H1 (cell line): Measurements from ENCODE around the gene CD300H. TPM values are rescaled to one million over a fixed set of nuclear protein-coding genes. Genes with fewer than 3 reads are reported as not detected.

Source experiments
- CTCF ChIA-PET: fragments of 300-600 bp; sonication (Branson Sonifier 250); formaldehyde crosslinking; loops from one replicate; lab custom pipeline; 2021; ENCODE audit not compliant: partially characterized antibody; lab: Charles Lee
- POLR2A ChIA-PET: fragments of 300-600 bp; sonication (Branson Sonifier 250); formaldehyde crosslinking; loops from one replicate; lab custom pipeline; 2021; ENCODE audit warnings: inconsistent platforms; ENCODE audit not compliant: partially characterized antibody; lab: Charles Lee
- DNase-seq, 2 experiments: peaks; one replicate each; pipeline versions ENCODE4 v3.0.0 to v3.0.0-alpha.2; 2010 to 2022; ENCODE audit warnings: low spot score in 2 of 2, low read depth in 1 of 2, mixed read lengths in 1 of 2
- FAIRE-seq: peaks from 2 replicates; lab custom pipeline; 2011; peaks lifted over from hg19 to GRCh38; lab: Jason Lieb, UNC
- H2AFZ ChIP-seq: 2 replicates; pipeline ENCODE4 v1.8.1; 2012; ENCODE audit warnings: low read length, inconsistent platforms
- H2AK5ac ChIP-seq: 2 replicates; pipeline ENCODE4 v1.6.1; 2013; ENCODE audit warnings: low read depth, low read length
- H2BK120ac ChIP-seq: replicated peaks from 2 replicates; pipeline ENCODE3; 2013; ENCODE audit warnings: low read depth, low read length, inconsistent platforms
- H2BK12ac ChIP-seq: 2 replicates; pipeline ENCODE4 v1.6.1; 2013; ENCODE audit warnings: low read depth, low read length
- H2BK15ac ChIP-seq: 2 replicates; pipeline ENCODE4 v1.6.1; 2013; ENCODE audit warnings: low read length
- H2BK20ac ChIP-seq: 2 replicates; pipeline ENCODE4 v1.6.1; 2013; ENCODE audit warnings: low read length
- H2BK5ac ChIP-seq: 2 replicates; pipeline ENCODE4 v1.6.1; 2013; ENCODE audit warnings: low read depth, low read length
- H3K14ac ChIP-seq: 2 replicates; pipeline ENCODE4 v1.6.1; 2013; ENCODE audit warnings: inconsistent platforms; ENCODE audit not compliant: insufficient read length
- H3K18ac ChIP-seq: 2 replicates; pipeline ENCODE4 v1.6.1; 2013; ENCODE audit warnings: low read length; ENCODE audit errors: extremely low read depth
- H3K23ac ChIP-seq: 2 replicates; pipeline ENCODE4 v1.6.1; 2013; ENCODE audit warnings: inconsistent platforms; ENCODE audit not compliant: insufficient read length
- H3K23me2 ChIP-seq: 2 replicates; pipeline ENCODE4 v1.6.1; 2013; ENCODE audit warnings: low read depth, low read length
- H3K27ac ChIP-seq: 2 replicates; pipeline ENCODE4 v1.6.1; 2011; ENCODE audit warnings: low read depth, low read length, inconsistent platforms
- H3K27me3 ChIP-seq, 4 experiments: replicated peaks in 1 of 4; 1 replicate in 1 of 4; 2 replicates in 3 of 4; pipeline versions ENCODE4 v1.6.1 to v1.8.1; 2011 to 2013; ENCODE audit warnings: low read length in 3 of 4, mild to moderate bottlenecking in 3 of 4, inconsistent platforms in 2 of 4, mixed read lengths in 2 of 4, moderate library complexity in 1 of 4; ENCODE audit not compliant: control insufficient read depth in 3 of 4, insufficient read depth in 3 of 4; ENCODE audit errors: extremely low read depth in 1 of 4
- H3K36me3 ChIP-seq, 4 experiments: 2 replicates each; pipeline versions ENCODE4 v1.6.1 to v1.8.1; 2011 to 2013; ENCODE audit warnings: mild to moderate bottlenecking in 4 of 4, low read length in 3 of 4, moderate library complexity in 2 of 4, control low read depth in 1 of 4, inconsistent platforms in 1 of 4; ENCODE audit not compliant: insufficient read depth in 4 of 4, control insufficient read depth in 2 of 4
- H3K4ac ChIP-seq: replicated peaks from 2 replicates; pipeline ENCODE3; 2013; ENCODE audit warnings: low read length, low read depth, mixed read lengths, inconsistent platforms; ENCODE audit not compliant: insufficient read length
- H3K4me1 ChIP-seq, 4 experiments: replicated peaks in 1 of 4; 1 replicate in 1 of 4; 2 replicates in 3 of 4; pipeline versions ENCODE4 v1.6.1 to v1.8.1; 2011 to 2013; ENCODE audit warnings: low read length in 3 of 4, inconsistent platforms in 2 of 4, mixed read lengths in 1 of 4; ENCODE audit not compliant: insufficient read depth in 4 of 4, control insufficient read depth in 3 of 4
- H3K4me2 ChIP-seq, 2 experiments: 2 replicates each; pipeline versions ENCODE4 v1.6.1 to v1.8.1; 2011 to 2013; ENCODE audit warnings: low read depth in 2 of 2, low read length in 2 of 2, control low read depth in 1 of 2, inconsistent platforms in 1 of 2, mild to moderate bottlenecking in 1 of 2; ENCODE audit not compliant: insufficient read depth in 1 of 2
- H3K4me3 ChIP-seq, 4 experiments: fragments of 200-600, 300-600 bp in 1 of 4; sonication (generic), shearing (Covaris generic), sonication (Bioruptor Twin) in 1 of 4; 2 replicates each; pipeline versions ENCODE4 v1.5.1 to v1.8.1; 2011 to 2016; ENCODE audit warnings: low read length in 4 of 4, low read depth in 3 of 4, control low read depth in 2 of 4, inconsistent platforms in 2 of 4, mild to moderate bottlenecking in 2 of 4, mixed read lengths in 1 of 4, moderate library complexity in 1 of 4; ENCODE audit not compliant: insufficient read depth in 2 of 4; ENCODE audit errors: extremely low read depth in 1 of 4
- H3K56ac ChIP-seq: replicated peaks from 2 replicates; pipeline ENCODE3; 2013; ENCODE audit warnings: low read depth, mild to moderate bottlenecking, mixed read lengths, low read length, inconsistent platforms; ENCODE audit not compliant: insufficient read length
- H3K79me1 ChIP-seq: 2 replicates; pipeline ENCODE4 v1.6.1; 2013; ENCODE audit warnings: low read depth, low read length, control low read depth
- H3K79me2 ChIP-seq, 2 experiments: 2 replicates each; pipeline versions ENCODE4 v1.6.1 to v1.8.1; 2012 to 2013; ENCODE audit warnings: low read length in 2 of 2, mild to moderate bottlenecking in 2 of 2, inconsistent platforms in 1 of 2; ENCODE audit not compliant: insufficient read depth in 2 of 2, control insufficient read depth in 1 of 2
- H3K9ac ChIP-seq, 4 experiments: replicated peaks in 1 of 4; 1 replicate in 1 of 4; 2 replicates in 3 of 4; pipeline versions ENCODE4 v1.6.1 to v1.8.1; 2011 to 2013; ENCODE audit warnings: low read depth in 3 of 4, low read length in 3 of 4, control low read depth in 2 of 4, mild to moderate bottlenecking in 2 of 4, moderate library complexity in 2 of 4, inconsistent platforms in 1 of 4; ENCODE audit errors: extremely low read depth in 1 of 4
- H3K9me3 ChIP-seq, 2 experiments: 2 replicates each; pipeline versions ENCODE4 v1.6.1 to v1.8.1; 2012 to 2013; ENCODE audit warnings: mild to moderate bottlenecking in 2 of 2, moderate library complexity in 2 of 2, control low read depth in 1 of 2, inconsistent platforms in 1 of 2, low read depth in 1 of 2, low read length in 1 of 2, mixed read lengths in 1 of 2; ENCODE audit not compliant: insufficient read depth in 2 of 2
- H4K20me1 ChIP-seq, 2 experiments: replicated peaks in 1 of 2; 2 replicates each; pipeline versions ENCODE3 to v1.8.1; 2011 to 2013; ENCODE audit warnings: inconsistent platforms in 2 of 2, low read length in 2 of 2, mild to moderate bottlenecking in 1 of 2; ENCODE audit not compliant: insufficient read depth in 2 of 2, control insufficient read depth in 1 of 2
- H4K5ac ChIP-seq: 2 replicates; pipeline ENCODE4 v1.6.1; 2013; ENCODE audit warnings: low read length, low read depth, mixed read lengths, inconsistent platforms; ENCODE audit not compliant: insufficient read length
- H4K8ac ChIP-seq: 2 replicates; pipeline ENCODE4 v1.8.0; 2013; ENCODE audit warnings: mild to moderate bottlenecking, moderate library complexity, low read length, inconsistent platforms; ENCODE audit not compliant: insufficient read depth; ENCODE audit errors: extremely low read depth
- H4K91ac ChIP-seq: replicated peaks from 2 replicates; pipeline ENCODE3; 2013; ENCODE audit warnings: low read length, mixed read lengths, inconsistent platforms; ENCODE audit not compliant: insufficient read length
- ATF3 ChIP-seq: IDR thresholded peaks from 2 replicates; pipeline ENCODE4 v1.6.1; 2011; ENCODE audit warnings: low read depth, mild to moderate bottlenecking, low read length; ENCODE audit not compliant: insufficient read depth
- BACH1 ChIP-seq: IDR thresholded peaks from 2 replicates; pipeline ENCODE4 v1.6.1; 2012; ENCODE audit warnings: low read length, improper control_type of control experiment
- BCL11A ChIP-seq, 2 experiments: IDR thresholded peaks; one replicate each; pipeline ENCODE4 v1.6.1; 2011; ENCODE audit warnings: low read depth in 2 of 2, low read length in 2 of 2, mild to moderate bottlenecking in 2 of 2
- BRCA1 ChIP-seq: IDR thresholded peaks from 2 replicates; pipeline ENCODE4 v1.6.1; 2012; ENCODE audit warnings: low read depth, low read length, improper control_type of control experiment
- CHD2 ChIP-seq: IDR thresholded peaks from 2 replicates; pipeline ENCODE4 v1.6.1; 2012; ENCODE audit warnings: low read length, improper control_type of control experiment
- EGR1 ChIP-seq: IDR thresholded peaks from 2 replicates; pipeline ENCODE4 v1.6.1; 2011; ENCODE audit warnings: low read depth, low read length, borderline replicate concordance
- EZH2 ChIP-seq: fragments of 200-600 bp; sonication (generic); IDR thresholded peaks from 2 replicates; pipeline ENCODE4 v1.7.1; 2012; ENCODE audit warnings: low read depth, mild to moderate bottlenecking, moderate library complexity, low read length, inconsistent platforms; ENCODE audit not compliant: severe bottlenecking
- GTF2F1 ChIP-seq: IDR thresholded peaks from 2 replicates; pipeline ENCODE4 v1.6.1; 2012; ENCODE audit warnings: low read depth, low read length, improper control_type of control experiment, borderline replicate concordance
- JUN ChIP-seq: IDR thresholded peaks from 2 replicates; pipeline ENCODE4 v1.6.1; 2011; ENCODE audit warnings: low read depth, mild to moderate bottlenecking, improper control_type of control experiment, low read length
- MAFK ChIP-seq: IDR thresholded peaks from 2 replicates; pipeline ENCODE4 v1.6.1; 2012; ENCODE audit warnings: low read depth, mild to moderate bottlenecking, improper control_type of control experiment, low read length
- MAX ChIP-seq: IDR thresholded peaks from 2 replicates; pipeline ENCODE4 v1.6.1; 2012; ENCODE audit warnings: inconsistent platforms
- SP1 ChIP-seq: IDR thresholded peaks from 2 replicates; pipeline ENCODE4 v1.6.1; 2011; ENCODE audit warnings: low read depth, low read length
- SUZ12 ChIP-seq: fragments of 200-600 bp; sonication (generic); IDR thresholded peaks from 2 replicates; pipeline ENCODE4 v1.6.1; 2012; ENCODE audit warnings: mild to moderate bottlenecking, inconsistent platforms, low read length, moderate library complexity, mixed read lengths
- TAF7 ChIP-seq: optimal IDR thresholded peaks from 2 replicates; pipeline ENCODE3; 2011; ENCODE audit warnings: low read depth, mild to moderate bottlenecking, inconsistent platforms, low read length, moderate library complexity, borderline replicate concordance
- TEAD4 ChIP-seq: IDR thresholded peaks from 2 replicates; pipeline ENCODE4 v1.6.1; 2012; ENCODE audit warnings: low read depth, low read length, inconsistent platforms, mixed read lengths
- WGBS, 2 experiments: shearing (Covaris generic) in 1 of 2; methylation state at CpG; one replicate each; pipeline versions ENCODE4 v1.1.6 to v1.1.7; 2013 to 2015; ENCODE audit warnings: low lambda C conversion rate in 2 of 2, mixed read lengths in 2 of 2, inconsistent platforms in 1 of 2, low coverage in 1 of 2, missing lambda C conversion rate in 1 of 2; ENCODE audit not compliant: insufficient replicate concordance in 2 of 2, insufficient coverage in 1 of 2, insufficient read length in 1 of 2; ENCODE audit errors: extremely low coverage in 1 of 2, missing lambda C conversion rate in 1 of 2; 5-methylcytosine and 5-hydroxymethylcytosine counted together
- polyA plus RNA-seq, 7 experiments: library from polyadenylated mRNA; depleted of rRNA in 3 of 7; stranded (reverse) in 5 of 7; unstranded in 2 of 7; fragments of >200 nt in 5 of 7; fragments of 200-250 nt in 2 of 7; gene quantifications; 1 replicate in 5 of 7; 2 replicates in 1 of 7; 4 replicates in 1 of 7; pipeline versions ENCODE4 v1.2.1 to v1.2.3, GENCODE V29; 2011 to 2013; ENCODE audit warnings: missing spikeins in 2 of 7, mixed read lengths in 2 of 7
- total RNA-seq: library from RNA; stranded (reverse); fragmentation: NEBNext Ultra II Directional; extraction: Animal tissue kit (Norgen Biotek cat#: 25700); gene quantifications from 2 replicates; pipeline ENCODE4 v1.2.1, GENCODE V29; 2021

Gene CD300H
- total and polyA plus RNA-seq, 2 of the 8 experiments (the other 6 are each of a cell fraction or from before 2014, with no cell fraction given) = not detected

GRCh38 chr17:74616696-74617095, 49.4 kb upstream of the CD300H start:
- Histone ChIP-seq H3K27me3 (peaks cover 0 to 7% (median 3%) of the 10 kb centered on the region in 4 experiments; a peak in 3 of 7 replicates), H3K4ac (no peak overlapping the region), H3K23ac (no peak overlapping the region), H3K79me1 (no peaks in the 10 kb centered on the region), H3K18ac (no peak overlapping the region), H4K91ac (no peak overlapping the region), H3K79me2 (no peaks in the 10 kb centered on the region), H3K36me3 (no peaks in the 10 kb centered on the region), H2BK5ac (no peak overlapping the region), H2BK12ac (no peak overlapping the region), H3K56ac (no peak overlapping the region), H3K9ac (no peak overlapping the region), H2BK20ac (no peak overlapping the region), H4K5ac (no peak overlapping the region), H3K4me2 (no peak overlapping the region), H2BK120ac (no peak overlapping the region), H3K4me1 (no peaks in the 10 kb centered on the region), H2AFZ (no peak overlapping the region), H4K8ac (no peak overlapping the region), H3K23me2 (no peaks in the 10 kb centered on the region), H4K20me1 (no peaks in the 10 kb centered on the region), H3K27ac (no peak overlapping the region), H3K9me3 (no peaks in the 10 kb centered on the region; a peak in 1 of 4 replicates), H3K14ac (no peak overlapping the region), H2BK15ac (no peak overlapping the region), H3K4me3 (no peak overlapping the region), H2AK5ac (no peak overlapping the region)
- POLR2A ChIA-PET = interaction anchor here (1.4 kb wide), 1 partner anchor 10 kb away, joined by 3 read pairs; no protein-coding TSS in a partner anchor
- FAIRE-seq (no peak), DNase-seq (no peak)
- CTCF ChIA-PET = interaction anchor here (0.8 to 1.1 kb wide), 3 partner anchors 9 to 33 kb away, joined by 3 read pairs; no protein-coding TSS in a partner anchor
- WGBS, 2 experiments = 84% methylated on average over 7 of the region's 7 CpGs; no CpG with 5 or more reads in 1 of the 2 experiments
- no peak for TF ChIP-seq MAFK
- no peak for TF ChIP-seq GTF2F1
- no peak for TF ChIP-seq EGR1
- TF ChIP-seq BRCA1 = no peak
- no peak for TF ChIP-seq JUN
- no peak for TF ChIP-seq TEAD4
- no peak for TF ChIP-seq SUZ12
- TF ChIP-seq ATF3 = no peak
- TF ChIP-seq EZH2 = no peak
- TF ChIP-seq BCL11A (IDR thresholded peaks at IDR 0.05; ENCODE audit: low read depth in 2 of 2, low read length in 2 of 2) = no peak
- no peak for TF ChIP-seq MAX
- TF ChIP-seq TAF7 = no peak
- no peak for TF ChIP-seq BACH1
- no peak for TF ChIP-seq SP1
- no peak for TF ChIP-seq CHD2
